GM12878 (cell line): ENCODE results near the gene CD58. TPM values are rescaled to one million over a fixed set of nuclear protein-coding genes. Genes with fewer than 3 reads are reported as not detected.

Source experiments
- ATAC-seq: fragments of 200-7000 bp; cut with Tn5 transposase; 3 replicates; pipeline ENCODE4 v1.9.1; 2020; ENCODE audit warnings: mild to moderate bottlenecking, moderate library complexity
- BruUV-seq: library from RNA; stranded (reverse); fragments of 400-500 nt; replicated peaks from 2 replicates; lab custom pipeline; 2021; lab: Mats Ljungman, UMichigan
- CTCF ChIA-PET: fragments of 300-600 bp; sonication (Branson Sonifier 250); formaldehyde crosslinking; extraction: SDS; loops from one replicate; lab custom pipeline; 2021; ENCODE audit warnings: inconsistent platforms; lab: Yijun Ruan, JAX
- POLR2A ChIA-PET: fragments of 350-600 bp; formaldehyde crosslinking; extraction: SDS; loops from one replicate; lab custom pipeline; 2021; ENCODE audit warnings: inconsistent platforms; lab: Charles Lee
- RAD21 ChIA-PET: fragments of 300-600 bp; sonication (Branson Sonifier 250); formaldehyde crosslinking; loops from one replicate; lab custom pipeline; 2023; ENCODE audit warnings: antibody characterized with exemption; ENCODE audit not compliant: unreplicated experiment; lab: Charles Lee
- SMC1A ChIA-PET: fragments of 300-600 bp; sonication (Branson Sonifier 250); formaldehyde crosslinking; loops from one replicate; lab custom pipeline; 2023; ENCODE audit not compliant: unreplicated experiment, uncharacterized antibody; lab: Charles Lee
- DNase-seq: peaks from one replicate; pipeline ENCODE4 v3.0.0-alpha.2; 2011; ENCODE audit warnings: low read depth, low spot score
- FAIRE-seq: peaks from 3 replicates; lab custom pipeline; 2011; peaks lifted over from hg19 to GRCh38; lab: Jason Lieb, UNC
- H2AFZ ChIP-seq: 2 replicates; pipeline ENCODE4 v1.6.0; 2011; ENCODE audit warnings: low read depth, low read length, control low read depth; ENCODE audit not compliant: control insufficient read depth
- H3K27ac ChIP-seq: 2 replicates; pipeline ENCODE4 v1.5.1; 2011; ENCODE audit warnings: control low read depth; ENCODE audit not compliant: control insufficient read depth, insufficient read depth
- H3K27me3 ChIP-seq, 2 experiments: replicated peaks in 1 of 2; 2 replicates each; pipeline versions ENCODE4 v1.6.0 to v1.6.1; 2011; ENCODE audit warnings: low read length in 1 of 2; ENCODE audit not compliant: control insufficient read depth in 2 of 2, insufficient read depth in 2 of 2
- H3K36me3 ChIP-seq, 2 experiments: 2 replicates each; pipeline ENCODE4 v1.5.1; 2011; ENCODE audit warnings: low read length in 1 of 2; ENCODE audit not compliant: control insufficient read depth in 2 of 2, insufficient read depth in 2 of 2
- H3K4me1 ChIP-seq: 2 replicates; pipeline ENCODE4 v1.6.1; 2011; ENCODE audit warnings: mild to moderate bottlenecking, low read length, moderate library complexity, mixed read lengths; ENCODE audit not compliant: control insufficient read depth, insufficient read depth
- H3K4me2 ChIP-seq: 2 replicates; pipeline ENCODE4 v1.6.0; 2011; ENCODE audit warnings: control low read depth; ENCODE audit not compliant: control insufficient read depth, insufficient read depth
- H3K4me3 ChIP-seq: fragments of 200-600 bp; sonication (generic); 2 replicates; pipeline ENCODE4 v1.5.1; 2016
- H3K79me2 ChIP-seq: 2 replicates; pipeline ENCODE4 v1.6.0; 2011; ENCODE audit warnings: low read length; ENCODE audit not compliant: control insufficient read depth, insufficient read depth
- H3K9ac ChIP-seq: 2 replicates; pipeline ENCODE4 v1.8.0; 2011; ENCODE audit warnings: low read length, control low read depth, mixed read lengths; ENCODE audit not compliant: control insufficient read depth, insufficient read depth
- H3K9me3 ChIP-seq: replicated peaks from 3 replicates; pipeline ENCODE4 v1.5.1; 2011; ENCODE audit warnings: mild to moderate bottlenecking, low read length; ENCODE audit not compliant: control insufficient read depth, insufficient read depth
- H4K20me1 ChIP-seq: 2 replicates; pipeline ENCODE4 v1.6.0; 2011; ENCODE audit not compliant: control insufficient read depth, insufficient read depth
- CBX3 ChIP-seq: fragments of 200-600 bp; sonication (generic); IDR thresholded peaks from 2 replicates; pipeline ENCODE4 v1.6.1; 2016; ENCODE audit warnings: low read depth, borderline replicate concordance
- CBX5 ChIP-seq: sonication (generic); IDR thresholded peaks from 2 replicates; pipeline ENCODE4 v1.6.1; 2016; ENCODE audit warnings: low read depth, moderate library complexity, mild to moderate bottlenecking, inconsistent platforms
- CREB1 ChIP-seq: IDR thresholded peaks from 2 replicates; pipeline ENCODE4 v1.6.1; 2012; ENCODE audit warnings: low read depth, mild to moderate bottlenecking, inconsistent platforms
- FOS ChIP-seq: IDR thresholded peaks from 3 replicates; pipeline ENCODE4 v1.6.1; 2011; ENCODE audit warnings: borderline replicate concordance; ENCODE audit not compliant: insufficient read length; ENCODE audit errors: extremely low read depth
- HDGF ChIP-seq: fragments of 450-650 bp; IDR thresholded peaks from 2 replicates; pipeline ENCODE4 v1.6.1; 2016; ENCODE audit warnings: antibody characterized with exemption
- IRF4 ChIP-seq: IDR thresholded peaks from 2 replicates; pipeline ENCODE4 v1.6.1; 2011; ENCODE audit warnings: low read depth, low read length
- KAT2A ChIP-seq: conservative IDR thresholded peaks from 2 replicates; pipeline ENCODE4 v1.6.1; 2011; ENCODE audit warnings: low read depth, low read length; ENCODE audit not compliant: control insufficient read depth
- MEF2A ChIP-seq: IDR thresholded peaks from 2 replicates; pipeline ENCODE4 v1.6.1; 2011; ENCODE audit warnings: low read depth, mild to moderate bottlenecking, low read length, moderate library complexity; ENCODE audit not compliant: insufficient read depth
- NFIC ChIP-seq: IDR thresholded peaks from 2 replicates; pipeline ENCODE4 v1.6.1; 2012; ENCODE audit warnings: low read depth, mild to moderate bottlenecking, inconsistent platforms, low read length, moderate library complexity
- RFX5 ChIP-seq: IDR thresholded peaks from 2 replicates; pipeline ENCODE4 v1.6.1; 2011; ENCODE audit warnings: low read depth, low read length, improper control_type of control experiment
- SMARCA5 ChIP-seq: fragments of 450-650 bp; IDR thresholded peaks from 2 replicates; pipeline ENCODE4 v1.6.1; 2017; ENCODE audit warnings: mild to moderate bottlenecking
- SMC3 ChIP-seq: IDR thresholded peaks from 2 replicates; pipeline ENCODE4 v1.6.1; 2011; ENCODE audit warnings: low read length, improper control_type of control experiment, borderline replicate concordance
- SP1 ChIP-seq: IDR thresholded peaks from one replicate; pipeline ENCODE4 v1.6.1; 2011; ENCODE audit warnings: low read depth, low read length
- SPI1 ChIP-seq: IDR thresholded peaks from 2 replicates; pipeline ENCODE4 v1.6.1; 2011; ENCODE audit warnings: low read depth, mild to moderate bottlenecking, low read length, moderate library complexity, borderline replicate concordance; ENCODE audit not compliant: insufficient read depth
- SREBF2 ChIP-seq: IDR thresholded peaks from 2 replicates; pipeline ENCODE4 v1.6.1; 2012; ENCODE audit warnings: mild to moderate bottlenecking, low read length
- STAT1 ChIP-seq: fragments of 450-650 bp; conservative IDR thresholded peaks from 2 replicates; pipeline ENCODE4 v1.6.1; 2014; ENCODE audit warnings: antibody characterized with exemption, mild to moderate bottlenecking
- TARDBP ChIP-seq: IDR thresholded peaks from 2 replicates; pipeline ENCODE4 v1.6.1; 2016; ENCODE audit warnings: borderline replicate concordance
- USF2 ChIP-seq: IDR thresholded peaks from 2 replicates; pipeline ENCODE4 v1.6.1; 2011; ENCODE audit warnings: low read depth, low read length, improper control_type of control experiment, borderline replicate concordance
- WRNIP1 ChIP-seq: IDR thresholded peaks from 2 replicates; pipeline ENCODE4 v1.6.1; 2011; ENCODE audit warnings: low read depth, low read length, improper control_type of control experiment, borderline replicate concordance
- ZSCAN29 ChIP-seq: fragments of 450-650 bp; IDR thresholded peaks from 2 replicates; pipeline ENCODE4 v1.6.1; 2017; ENCODE audit warnings: mild to moderate bottlenecking, moderate library complexity
- WGBS: methylation state at CpG from one replicate; pipeline ENCODE4 v1.1.6; 2016; ENCODE audit warnings: low lambda C conversion rate; ENCODE audit not compliant: insufficient replicate concordance, insufficient coverage; ENCODE audit errors: missing lambda C conversion rate; 5-methylcytosine and 5-hydroxymethylcytosine counted together
- in situ Hi-C: fragments of 300-500 bp; cut with MboI; formaldehyde crosslinking; loops from 9 replicates; pipeline ENCODE4 v1.14.3; 2018; ENCODE audit warnings: mixed read lengths
- intact Hi-C: fragments of 100-400 bp; cut with micrococcal nuclease; formaldehyde crosslinking; loops from one replicate; pipeline ENCODE4 v1.14.2; 2022; ENCODE audit not compliant: unreplicated experiment
- polyA plus RNA-seq, 11 experiments: library from polyadenylated mRNA; depleted of rRNA in 4 of 11; unstranded in 6 of 11; stranded (reverse) in 5 of 11; fragments of >200 nt; fragmentation: Nextera tagmentation in 4 of 11; fragmentation: Illumina TruSeq in 1 of 11; extraction: Ambion mirVana in 4 of 11; extraction: Trizol in 1 of 11; gene quantifications; 1 replicate in 1 of 11; 2 replicates in 10 of 11; pipeline versions ENCODE4 v1.2.1 to v1.2.3, GENCODE V29; 2011 to 2016; ENCODE audit warnings: inconsistent platforms in 2 of 11, missing spikeins in 2 of 11, low read depth in 1 of 11
- total RNA-seq, 4 experiments: library from RNA; depleted of rRNA in 3 of 4; stranded (reverse); fragments of >200 nt in 3 of 4; fragmentation: Illumina TruSeq in 1 of 4; extraction: Trizol in 1 of 4; gene quantifications; 2 replicates each; pipeline versions ENCODE4 v1.2.1 to v1.2.3, GENCODE V29; 2013 to 2021
- TF ChIP-seq, protein P1 (sequence below): fragments of 450-650 bp; IDR thresholded peaks from 2 replicates; pipeline ENCODE4 v1.6.1; 2017; ENCODE audit warnings: mild to moderate bottlenecking

Gene CD58
- total and polyA plus RNA-seq, 10 of the 15 experiments (the other 5 are each of a cell fraction or from before 2014, with no cell fraction given), result 70.4 to 252 (median 129) TPM

GRCh38 chr1:116498789-116499628 lies 71.8 kb downstream of the CD58 start:
- Histone ChIP-seq H3K9ac (no peak overlapping the region), H3K36me3 (peaks cover 0 to 5% of the 10 kb centered on the region in 2 experiments; a peak in 3 of 4 replicates), H3K4me3 (no peak overlapping the region), H3K4me2 (no peak overlapping the region), H3K79me2 (no peaks in the 10 kb centered on the region), H3K4me1 (peaks cover 11% of the 10 kb centered on the region), H3K9me3 (no peaks in the 10 kb centered on the region), H4K20me1 (no peaks in the 10 kb centered on the region), H2AFZ (peak overlapping the region; percentile 20; the same call in 1 of the 2 replicates), H3K27me3 (no peaks in the 10 kb centered on the region), H3K27ac (no peak overlapping the region)
- intact Hi-C loops (no loop called here), in situ Hi-C loops (no loop called here)
- no TSS peak for BruUV-seq
- ChIA-PET RAD21 (interaction anchor here (0.6 to 3.1 kb wide), 34 partner anchors 9 to 755 kb away, joined by 3 to 76 read pairs (median 5); no protein-coding TSS in a partner anchor), SMC1A (interaction anchor here (0.6 to 6.4 kb wide), 31 partner anchors 9 to 728 kb away, joined by 3 to 81 read pairs (median 4); no protein-coding TSS in a partner anchor), CTCF (interaction anchor here (0.6 to 12.7 kb wide), 58 partner anchors 9 to 691 kb away, joined by 3 to 230 read pairs (median 4); partner anchors contain the start of gene MAB21L3), POLR2A (interaction anchor here (0.6 to 1.9 kb wide), 10 partner anchors 11 to 360 kb away, joined by 3 to 8 read pairs (median 4); no protein-coding TSS in a partner anchor)
- FAIRE-seq (peak; percentile 69), DNase-seq (no peak), ATAC-seq (peak; percentile 85)
- WGBS, result 73% methylated on average over 12 of the region's 13 CpGs
- TF ChIP-seq SP1 (no peak), STAT1 (no peak), CBX3 (no peak), SMARCA5 (peak; percentile 56; the same call in 1 of the 2 replicates), WRNIP1 (no peak), CREB1 (no peak), RFX5 (no peak), CBX5 (no peak), NFIC (no peak), KAT2A (no peak), FOS (no peak), SPI1 (peak; percentile 37; the same call in 1 of the 2 replicates), ZSCAN29 (no peak), TARDBP (no peak), USF2 (no peak), IRF4 (no peak), SMC3 (peak; percentile 69; the same call in 1 of the 2 replicates), SREBF2 (no peak), MEF2A (0 out of 2 replicates have a peak, but pooled peaks have one; percentile 18), HDGF (no peak)
- TF ChIP-seq, protein P1, sequence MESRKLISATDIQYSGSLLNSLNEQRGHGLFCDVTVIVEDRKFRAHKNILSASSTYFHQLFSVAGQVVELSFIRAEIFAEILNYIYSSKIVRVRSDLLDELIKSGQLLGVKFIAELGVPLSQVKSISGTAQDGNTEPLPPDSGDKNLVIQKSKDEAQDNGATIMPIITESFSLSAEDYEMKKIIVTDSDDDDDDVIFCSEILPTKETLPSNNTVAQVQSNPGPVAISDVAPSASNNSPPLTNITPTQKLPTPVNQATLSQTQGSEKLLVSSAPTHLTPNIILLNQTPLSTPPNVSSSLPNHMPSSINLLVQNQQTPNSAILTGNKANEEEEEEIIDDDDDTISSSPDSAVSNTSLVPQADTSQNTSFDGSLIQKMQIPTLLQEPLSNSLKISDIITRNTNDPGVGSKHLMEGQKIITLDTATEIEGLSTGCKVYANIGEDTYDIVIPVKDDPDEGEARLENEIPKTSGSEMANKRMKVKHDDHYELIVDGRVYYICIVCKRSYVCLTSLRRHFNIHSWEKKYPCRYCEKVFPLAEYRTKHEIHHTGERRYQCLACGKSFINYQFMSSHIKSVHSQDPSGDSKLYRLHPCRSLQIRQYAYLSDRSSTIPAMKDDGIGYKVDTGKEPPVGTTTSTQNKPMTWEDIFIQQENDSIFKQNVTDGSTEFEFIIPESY, result no peak
